Measurements from ENCODE around the gene TUFT1.

GRCh38 chr1:151514366-151514765, 25.7 kb upstream of the TUFT1 start:
- TF ChIP-seq, protein P1, sequence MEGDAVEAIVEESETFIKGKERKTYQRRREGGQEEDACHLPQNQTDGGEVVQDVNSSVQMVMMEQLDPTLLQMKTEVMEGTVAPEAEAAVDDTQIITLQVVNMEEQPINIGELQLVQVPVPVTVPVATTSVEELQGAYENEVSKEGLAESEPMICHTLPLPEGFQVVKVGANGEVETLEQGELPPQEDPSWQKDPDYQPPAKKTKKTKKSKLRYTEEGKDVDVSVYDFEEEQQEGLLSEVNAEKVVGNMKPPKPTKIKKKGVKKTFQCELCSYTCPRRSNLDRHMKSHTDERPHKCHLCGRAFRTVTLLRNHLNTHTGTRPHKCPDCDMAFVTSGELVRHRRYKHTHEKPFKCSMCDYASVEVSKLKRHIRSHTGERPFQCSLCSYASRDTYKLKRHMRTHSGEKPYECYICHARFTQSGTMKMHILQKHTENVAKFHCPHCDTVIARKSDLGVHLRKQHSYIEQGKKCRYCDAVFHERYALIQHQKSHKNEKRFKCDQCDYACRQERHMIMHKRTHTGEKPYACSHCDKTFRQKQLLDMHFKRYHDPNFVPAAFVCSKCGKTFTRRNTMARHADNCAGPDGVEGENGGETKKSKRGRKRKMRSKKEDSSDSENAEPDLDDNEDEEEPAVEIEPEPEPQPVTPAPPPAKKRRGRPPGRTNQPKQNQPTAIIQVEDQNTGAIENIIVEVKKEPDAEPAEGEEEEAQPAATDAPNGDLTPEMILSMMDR (IDR thresholded peaks at IDR 0.05; ENCODE audit: insufficient read depth, low read length) = no peak
- TF ChIP-seq GABPA (IDR thresholded peaks at IDR 0.05; ENCODE audit: low read depth) (no peak), POLR2AphosphoS5 (IDR thresholded peaks at IDR 0.05; ENCODE audit: low read depth) (no peak), REST (IDR thresholded peaks at IDR 0.05; ENCODE audit: insufficient replicate concordance, low read depth) (no peak), SPI1 (IDR thresholded peaks at IDR 0.05; ENCODE audit: borderline replicate concordance, low read depth) (no peak)

Data from HL-60 (cell line).